Upper lobe of left lung (tissue), 6 donors: ENCODE measurements around the gene EEF1A2. TPM values are rescaled to one million over a fixed set of nuclear protein-coding genes. Genes with fewer than 3 reads are reported as not detected.
A peak's percentile ranks its signal among the peaks of the same experiment; 100 is the strongest.

Source experiments
- ATAC-seq, 2 donors: fragments of 200-7000 bp; cut with Tn5 transposase; one replicate each; pipeline ENCODE4 v1.9.1; 2022; ENCODE audit warnings: mild to moderate bottlenecking in 2 of 2, moderate library complexity in 2 of 2; ENCODE audit not compliant: low FRiP score in 2 of 2
- DNase-seq, 2 donors: peaks; one replicate each; pipeline ENCODE4 v3.0.0-alpha.2; 2019 to 2020
- H3K27ac ChIP-seq, 4 donors: fragments of 200-600 bp; sonication (generic); one replicate each; pipeline ENCODE4 v1.5.1; 2016 to 2019
- H3K27me3 ChIP-seq, 4 donors: fragments of 200-600 bp; sonication (generic); one replicate each; pipeline ENCODE4 v1.5.1; 2017 to 2019
- H3K36me3 ChIP-seq, 4 donors: fragments of 200-600 bp; sonication (generic); one replicate each; pipeline ENCODE4 v1.5.1; 2016 to 2019
- H3K4me1 ChIP-seq, 4 donors: fragments of 200-600 bp; sonication (generic); one replicate each; pipeline ENCODE4 v1.5.1; 2018 to 2019
- H3K4me3 ChIP-seq, 4 donors: fragments of 200-600 bp; sonication (generic); one replicate each; pipeline ENCODE4 v1.5.1; 2017 to 2019; ENCODE audit warnings: mild to moderate bottlenecking in 2 of 4, moderate library complexity in 1 of 4
- H3K9me3 ChIP-seq, 4 donors: fragments of 200-600 bp; sonication (generic); one replicate each; pipeline ENCODE4 v1.5.1; 2018 to 2019
- CTCF ChIP-seq, 6 experiments: fragments of 450-650 bp in 4 of 6; fragments of 200-600 bp in 2 of 6; sonication (generic) in 2 of 6; IDR thresholded peaks; one replicate each; pipeline ENCODE4 v1.5.1; 2016 to 2019; ENCODE audit warnings: antibody characterized with exemption in 6 of 6
- EP300 ChIP-seq, 4 donors: sonication (generic); formaldehyde crosslinking; IDR thresholded peaks; one replicate each; pipeline ENCODE4 v1.5.1; 2017; ENCODE audit warnings: antibody characterized with exemption in 4 of 4, control low read depth in 2 of 4
- POLR2A ChIP-seq, 4 donors: fragments of 450-650 bp; IDR thresholded peaks; one replicate each; pipeline ENCODE4 v1.5.1; 2016 to 2017; ENCODE audit warnings: antibody characterized with exemption in 4 of 4, mild to moderate bottlenecking in 2 of 4
- POLR2AphosphoS5 ChIP-seq, 2 donors: sonication (generic); formaldehyde crosslinking; IDR thresholded peaks; one replicate each; pipeline ENCODE4 v1.5.1; 2017; ENCODE audit warnings: antibody characterized with exemption in 2 of 2
- WGBS, 2 donors: methylation state at CpG; one replicate each; pipeline ENCODE4 v1.1.5; 2017 to 2018; 5-methylcytosine and 5-hydroxymethylcytosine counted together
- total RNA-seq, 6 donors: library from RNA; depleted of rRNA in 4 of 6; stranded (reverse); fragments of >200 nt in 4 of 6; gene quantifications; one replicate each; pipeline versions ENCODE4 v1.1.0 to v1.2.1, GENCODE V29; 2016 to 2021
- donor health status: DM: no; HTN: no; CAD: no; lungs with moderate emphysema.
- donor health status: DM: no; HTN: yes; CAD: no; lungs with severe emphysema.

The EEF1A2 gene
- total RNA-seq, 6 donors from 2014 or later = 0.61 to 1.6 (median 1.1) TPM; not detected in 2

GRCh38 chr20:63475209-63475608, 23.7 kb downstream of the EEF1A2 start:
- 13% methylated on average over 6 to 16 of the region's 16 CpGs for WGBS, 2 donors
- DNase-seq = peak in 1 of 2 donors; percentile 69
- peaks cover 10 to 13% (median 12%) of the 10 kb centered on the region in 4 donors for H3K4me1 ChIP-seq
- H3K27ac ChIP-seq = no peak overlapping the region
- no peak overlapping the region for H3K4me3 ChIP-seq
- ATAC-seq = no peak
- no peaks in the 10 kb centered on the region for H3K9me3 ChIP-seq
- TF ChIP-seq EP300 (IDR thresholded peaks at IDR 0.05) (no peak), POLR2A (IDR thresholded peaks at IDR 0.05) (no peak), POLR2AphosphoS5 (IDR thresholded peaks at IDR 0.05) (no peak), CTCF (IDR thresholded peaks at IDR 0.05) (no peak)
- no peaks in the 10 kb centered on the region for H3K36me3 ChIP-seq
- H3K27me3 ChIP-seq = peaks cover 0 to 42% (median 23%) of the 10 kb centered on the region in 4 donors

GRCh38 chr20:63473555-63474449, 25.1 kb downstream of the EEF1A2 start:
- ATAC-seq (peak in 1 of 2 donors; percentile 17), DNase-seq (peak in 1 of 2 donors; percentile 80)
- Histone ChIP-seq H3K9me3 (no peaks in the 10 kb centered on the region), H3K27ac (no peak overlapping the region), H3K36me3 (no peaks in the 10 kb centered on the region), H3K4me3 (no peak overlapping the region), H3K27me3 (peaks cover 0 to 40% (median 23%) of the 10 kb centered on the region in 4 donors), H3K4me1 (peaks cover 10 to 13% (median 12%) of the 10 kb centered on the region in 4 donors)
- 16 to 39% methylated on average over 15 to 29 of the region's 30 CpGs for WGBS, 2 donors
- TF ChIP-seq POLR2A (IDR thresholded peaks at IDR 0.05) = no peak
- TF ChIP-seq EP300 (IDR thresholded peaks at IDR 0.05) = no peak
- TF ChIP-seq POLR2AphosphoS5 (IDR thresholded peaks at IDR 0.05) = no peak
- TF ChIP-seq CTCF (IDR thresholded peaks at IDR 0.05) = no peak

GRCh38 chr20:63472862-63473390, 26.0 kb downstream of the EEF1A2 start:
- no peaks in the 10 kb centered on the region for H3K36me3 ChIP-seq
- ATAC-seq (peak in 1 of 2 donors; percentile 15), DNase-seq (peak in 1 of 2 donors; percentile 69)
- peaks cover 10 to 13% (median 12%) of the 10 kb centered on the region in 4 donors for H3K4me1 ChIP-seq
- 37 to 45% methylated on average over 10 to 13 of the region's 13 CpGs for WGBS, 2 donors
- H3K27ac ChIP-seq = no peak overlapping the region
- no peak overlapping the region for H3K4me3 ChIP-seq
- H3K27me3 ChIP-seq = peaks cover 0 to 39% (median 23%) of the 10 kb centered on the region in 4 donors
- TF ChIP-seq CTCF (IDR thresholded peaks at IDR 0.05) (no peak), POLR2A (IDR thresholded peaks at IDR 0.05) (no peak), POLR2AphosphoS5 (IDR thresholded peaks at IDR 0.05) (no peak)
- H3K9me3 ChIP-seq = no peaks in the 10 kb centered on the region

GRCh38 chr20:63471981-63472831, 26.7 kb downstream of the EEF1A2 start, which contains the start of gene KCNQ2:
KCNQ2 (minus strand) TSS chr20:63472655; CDS start chr20:63472463, 192 bp downstream.
- Histone ChIP-seq H3K36me3 (no peaks in the 10 kb centered on the region), H3K27ac (no peak within 1 kb of the TSS), H3K9me3 (no peaks in the 10 kb centered on the region), H3K4me1 (peaks cover 10 to 13% (median 12%) of the 10 kb centered on the region in 4 donors), H3K4me3 (peak within 1 kb of the TSS in 3 of 4 donors; percentile 16 to 24 (median 23)), H3K27me3 (peaks cover 0 to 38% (median 22%) of the 10 kb centered on the region in 4 donors)
- DNase-seq (peak in 1 of 2 donors; percentile 85), ATAC-seq (no peak)
- 0 to 4% methylated on average over 18 to 33 of the region's 111 CpGs for WGBS, 2 donors
- TF ChIP-seq POLR2AphosphoS5 (IDR thresholded peaks at IDR 0.05) (no peak), CTCF (IDR thresholded peaks at IDR 0.05) (no peak), POLR2A (IDR thresholded peaks at IDR 0.05) (no peak), EP300 (IDR thresholded peaks at IDR 0.05) (no peak)
